ENCODE measurements around the gene TK2. TPM values are rescaled to one million over a fixed set of nuclear protein-coding genes. Genes with fewer than 3 reads are reported as not detected.

Gene TK2
- total RNA-seq, 4 donors from 2014 or later: 15.7 to 20.6 (median 16.6) TPM

- Histone ChIP-seq H3K4me1 (peaks cover 14 to 53% (median 23%) of the 10 kb centered on the region in 4 donors), H3K4me3 (no peak overlapping the region), H3K9me3 (no peaks in the 10 kb centered on the region), H3K36me3 (peaks cover 0 to 11% (median under 1%) of the 10 kb centered on the region in 4 donors), H3K27me3 (no peaks in the 10 kb centered on the region), H3K27ac (peak overlapping the region; percentile 72 to 99 (median 88))
- 21 to 84% methylated on average over 2 to 6 of the region's 6 CpGs for WGBS, 2 donors (ENCODE audit: low coverage in 1 of 2)
- intact Hi-C loops (cut with DNase I; ENCODE audit: low total_unique reads) (no loop called here), in situ Hi-C loops (cut with MboI; ENCODE audit: low pct_ligation_motif_present in 1 of 4, low pct_unique_long_range_greater_than_20kb in 1 of 4, low sequenced_read_pairs in 3 of 4) (no loop called here)
- peak; percentile 70 for DNase-seq
- peak in 1 of 3 donors; percentile 61 for TF ChIP-seq POLR2AphosphoS5 (IDR thresholded peaks at IDR 0.05)
- TF ChIP-seq POLR2A (IDR thresholded peaks at IDR 0.05): no peak
- TF ChIP-seq EP300 (IDR thresholded peaks at IDR 0.05; ENCODE audit: low read depth): no peak
- TF ChIP-seq CTCF (IDR thresholded peaks at IDR 0.05): peak in 1 of 5 experiments; percentile 32
Observed at GRCh38 chr16:66524601-66525164, 25.2 kb downstream of the TK2 start.

GRCh38 chr16:66523861-66524354 lies 26.0 kb downstream of the TK2 start:
- peaks cover 0 to 11% (median 0%) of the 10 kb centered on the region in 4 donors for H3K36me3 ChIP-seq
- H3K4me3 ChIP-seq: no peak overlapping the region
- TF ChIP-seq POLR2AphosphoS5 (IDR thresholded peaks at IDR 0.05) (peak in 1 of 3 donors; percentile 12), POLR2A (IDR thresholded peaks at IDR 0.05) (no peak)
- H3K27ac ChIP-seq: peak overlapping the region; percentile 72 to 99 (median 88)
- 71 to 74% methylated on average over 5 to 9 of the region's 9 CpGs for WGBS, 2 donors (ENCODE audit: low coverage in 1 of 2)
- peaks cover 14 to 61% (median 23%) of the 10 kb centered on the region in 4 donors for H3K4me1 ChIP-seq
- DNase-seq: peak; percentile 56
- no peaks in the 10 kb centered on the region for H3K27me3 ChIP-seq
- in situ Hi-C loops (cut with MboI; ENCODE audit: low pct_ligation_motif_present in 1 of 4, low pct_unique_long_range_greater_than_20kb in 1 of 4, low sequenced_read_pairs in 3 of 4) (no loop called here), intact Hi-C loops (cut with DNase I; ENCODE audit: low total_unique reads) (no loop called here)
- no peaks in the 10 kb centered on the region for H3K9me3 ChIP-seq

- no peak for DNase-seq
- Histone ChIP-seq H3K4me1 (peaks cover 17 to 70% (median 26%) of the 10 kb centered on the region in 4 donors), H3K36me3 (peaks cover 0 to 3% (median 0%) of the 10 kb centered on the region in 4 donors), H3K9me3 (no peaks in the 10 kb centered on the region), H3K27me3 (no peaks in the 10 kb centered on the region), H3K4me3 (no peak overlapping the region), H3K27ac (peak overlapping the region; percentile 72 to 99 (median 88))
- in situ Hi-C loops (cut with MboI; ENCODE audit: low pct_ligation_motif_present in 1 of 4, low pct_unique_long_range_greater_than_20kb in 1 of 4, low sequenced_read_pairs in 3 of 4) (no loop called here), intact Hi-C loops (cut with DNase I; ENCODE audit: low total_unique reads) (no loop called here)
- 69 to 87% methylated on average over 3 to 11 of the region's 11 CpGs for WGBS, 2 donors (ENCODE audit: low coverage in 1 of 2)
- TF ChIP-seq CTCF (IDR thresholded peaks at IDR 0.05): no peak
- TF ChIP-seq POLR2A (IDR thresholded peaks at IDR 0.05): no peak
- TF ChIP-seq EP300 (IDR thresholded peaks at IDR 0.05; ENCODE audit: low read depth): no peak
- TF ChIP-seq POLR2AphosphoS5 (IDR thresholded peaks at IDR 0.05): no peak
Observed at GRCh38 chr16:66522816-66523590, 26.9 kb downstream of the TK2 start.

- intact Hi-C loops (cut with DNase I; ENCODE audit: low total_unique reads): no loop called here
- Histone ChIP-seq H3K27me3 (no peaks in the 10 kb centered on the region), H3K4me1 (peaks cover 25 to 78% (median 35%) of the 10 kb centered on the region in 4 donors), H3K27ac (peak overlapping the region; percentile 72 to 99 (median 88)), H3K36me3 (no peaks in the 10 kb centered on the region), H3K4me3 (no peak overlapping the region), H3K9me3 (no peaks in the 10 kb centered on the region)
- peak; percentile 84 for DNase-seq
- in situ Hi-C loops (cut with MboI; ENCODE audit: low pct_ligation_motif_present in 1 of 4, low pct_unique_long_range_greater_than_20kb in 1 of 4, low sequenced_read_pairs in 3 of 4): no loop called here
- WGBS, 2 donors (ENCODE audit: low coverage in 1 of 2): 67 to 83% methylated on average over 1 to 17 of the region's 17 CpGs
- no peak for TF ChIP-seq POLR2A (IDR thresholded peaks at IDR 0.05)
- peak in 1 of 3 donors; percentile 16 for TF ChIP-seq POLR2AphosphoS5 (IDR thresholded peaks at IDR 0.05)
Observed at GRCh38 chr16:66521951-66522771, 27.8 kb downstream of the TK2 start.

Measured in transverse colon (tissue), 4 donors.